Fibroblast of lung (primary cell): ENCODE measurements around the gene USP12. TPM values are rescaled to one million over a fixed set of nuclear protein-coding genes. Genes with fewer than 3 reads are reported as not detected.

ENCODE experiments used
- DNase-seq, 2 donors: peaks; one replicate each; pipeline versions ENCODE4 v3.0.0 to v3.0.0-alpha.2; 2010; ENCODE audit warnings: low read depth in 2 of 2
- H2AFZ ChIP-seq: 2 replicates; pipeline ENCODE4 v1.5.1; 2012; ENCODE audit warnings: low read length, control low read depth, inconsistent platforms
- H3K27ac ChIP-seq: 2 replicates; pipeline ENCODE4 v1.5.1; 2011; ENCODE audit warnings: low read length, control low read depth; ENCODE audit not compliant: insufficient read depth
- H3K27me3 ChIP-seq: 2 replicates; pipeline ENCODE4 v1.5.1; 2011; ENCODE audit warnings: mild to moderate bottlenecking, low read length; ENCODE audit not compliant: control insufficient read depth, insufficient read depth
- H3K36me3 ChIP-seq: 2 replicates; pipeline ENCODE4 v1.5.1; 2011; ENCODE audit warnings: low read length; ENCODE audit not compliant: control insufficient read depth, insufficient read depth
- H3K4me1 ChIP-seq: 2 replicates; pipeline ENCODE4 v1.5.1; 2011; ENCODE audit warnings: low read length; ENCODE audit not compliant: control insufficient read depth, insufficient read depth; ENCODE audit errors: extremely low read depth
- H3K4me2 ChIP-seq: 2 replicates; pipeline ENCODE4 v1.5.1; 2011; ENCODE audit warnings: low read length, control low read depth; ENCODE audit not compliant: insufficient read depth; ENCODE audit errors: extremely low read depth
- H3K4me3 ChIP-seq, 4 experiments: fragments of 200-600 bp in 1 of 4; sonication (generic) in 1 of 4; replicated peaks in 1 of 4; 2 replicates each; pipeline ENCODE4 v1.5.1; 2011 to 2016; ENCODE audit warnings: low read length in 4 of 4, low read depth in 3 of 4, mild to moderate bottlenecking in 3 of 4, control low read depth in 2 of 4, inconsistent platforms in 1 of 4, mixed read lengths in 1 of 4; ENCODE audit not compliant: insufficient read depth in 1 of 4; ENCODE audit errors: control extremely low read depth in 1 of 4
- H3K79me2 ChIP-seq: 2 replicates; pipeline ENCODE4 v1.5.1; 2012; ENCODE audit warnings: mild to moderate bottlenecking, low read length, inconsistent platforms; ENCODE audit not compliant: control insufficient read depth, insufficient read depth
- H3K9ac ChIP-seq: 2 replicates; pipeline ENCODE4 v1.5.1; 2011; ENCODE audit warnings: mild to moderate bottlenecking, low read length, control low read depth; ENCODE audit not compliant: insufficient read depth
- H3K9me3 ChIP-seq: 2 replicates; pipeline ENCODE4 v1.5.1; 2012; ENCODE audit warnings: low read depth, low read length; ENCODE audit not compliant: control insufficient read depth, insufficient read depth
- H4K20me1 ChIP-seq: 2 replicates; pipeline ENCODE4 v1.5.1; 2011; ENCODE audit warnings: low read length; ENCODE audit not compliant: control insufficient read depth, insufficient read depth; ENCODE audit errors: extremely low read depth
- CTCF ChIP-seq, 2 donors: IDR thresholded peaks in 1 of 2; conservative IDR thresholded peaks in 1 of 2; 1 replicate in 1 of 2; 2 replicates in 1 of 2; pipeline ENCODE4 v1.5.1; 2011 to 2012; ENCODE audit warnings: low read length in 2 of 2, control low read depth in 1 of 2, inconsistent platforms in 1 of 2, low read depth in 1 of 2, mild to moderate bottlenecking in 1 of 2
- EZH2 ChIP-seq: IDR thresholded peaks from 2 replicates; pipeline ENCODE4 v1.5.1; 2012; ENCODE audit warnings: low read length, control low read depth, mild to moderate bottlenecking; ENCODE audit errors: missing control alignments
- polyA plus RNA-seq, 2 donors: library from polyadenylated mRNA; depleted of rRNA in 1 of 2; stranded (reverse) in 1 of 2; unstranded in 1 of 2; fragments of >200 nt; gene quantifications; 2 replicates each; pipeline ENCODE4 v1.2.1, GENCODE V29; 2011 to 2012; ENCODE audit warnings: missing spikeins in 1 of 2
- total RNA-seq: library from RNA; depleted of rRNA; stranded (reverse); fragments of >200 nt; gene quantifications from 2 replicates; pipeline ENCODE4 v1.2.1, GENCODE V29; 2014

USP12 gene
- total and polyA plus RNA-seq, 2 donors (not counting 1 experiment from before 2014, with no cell fraction given): 17.3 to 36.3 TPM

DNA sequence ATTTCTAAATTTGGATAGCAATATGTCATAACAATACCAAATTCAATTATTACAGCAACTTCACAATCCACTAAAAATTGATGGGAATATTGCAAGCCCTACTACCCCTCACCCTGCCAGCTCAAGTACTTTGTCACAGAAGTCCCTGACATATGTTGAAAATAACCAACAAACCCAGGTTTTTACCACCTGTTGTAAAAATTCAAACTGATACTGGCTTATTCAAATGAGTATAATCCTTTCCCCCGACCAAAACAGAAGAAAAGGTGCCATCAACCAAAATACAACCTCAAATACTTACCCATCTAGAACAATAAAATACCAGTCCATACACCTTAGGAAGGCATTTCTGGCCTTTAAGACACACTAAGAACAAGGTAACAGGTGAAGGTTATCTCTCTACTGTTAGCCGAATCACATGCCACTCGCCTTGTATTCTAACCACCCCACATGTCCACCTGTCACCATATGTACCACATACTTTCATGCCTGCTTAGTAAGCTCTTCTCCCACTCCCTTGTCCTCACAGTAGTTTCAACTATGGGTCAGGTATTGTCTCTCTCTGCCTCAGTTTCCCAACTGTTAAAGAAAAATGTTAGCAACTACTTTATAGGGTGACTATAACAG lies 53.1 kb downstream of the USP12 start:
- Histone ChIP-seq H3K4me2 (no peak overlapping the region), H3K9ac (no peak overlapping the region), H3K4me1 (peaks cover 9% of the 10 kb centered on the region), H3K4me3 (no peak overlapping the region), H3K79me2 (peaks cover 55% of the 10 kb centered on the region), H3K27ac (no peak overlapping the region), H2AFZ (no peak overlapping the region), H3K36me3 (no peaks in the 10 kb centered on the region), H3K27me3 (no peaks in the 10 kb centered on the region), H4K20me1 (no peaks in the 10 kb centered on the region), H3K9me3 (no peaks in the 10 kb centered on the region)
- DNase-seq: no peak
- no peak for TF ChIP-seq EZH2
- TF ChIP-seq CTCF (conservative IDR thresholded peaks at IDR 0.05 in 1 of 2, IDR thresholded peaks at IDR 0.05 in 1 of 2; ENCODE audit: low read depth in 1 of 2, low read length in 2 of 2): no peak

GRCh38 chr13:27117952-27118351 lies 53.7 kb downstream of the USP12 start:
- no peaks in the 10 kb centered on the region for H3K9me3 ChIP-seq
- no peak overlapping the region for H3K27ac ChIP-seq
- no peak overlapping the region for H3K4me2 ChIP-seq
- H3K4me3 ChIP-seq: no peak overlapping the region
- no peak overlapping the region for H3K9ac ChIP-seq
- H3K27me3 ChIP-seq: no peaks in the 10 kb centered on the region
- peaks cover 9% of the 10 kb centered on the region for H3K4me1 ChIP-seq
- H2AFZ ChIP-seq: no peak overlapping the region
- TF ChIP-seq CTCF (conservative IDR thresholded peaks at IDR 0.05 in 1 of 2, IDR thresholded peaks at IDR 0.05 in 1 of 2; ENCODE audit: low read depth in 1 of 2, low read length in 2 of 2) (no peak), EZH2 (no peak)
- DNase-seq: no peak
- peaks cover 49% of the 10 kb centered on the region for H3K79me2 ChIP-seq
- H4K20me1 ChIP-seq: no peaks in the 10 kb centered on the region
- no peaks in the 10 kb centered on the region for H3K36me3 ChIP-seq

GRCh38 chr13:27117158-27117557 lies 54.5 kb downstream of the USP12 start:
- DNase-seq: peak; percentile 40 to 54
- Histone ChIP-seq H3K4me1 (peaks cover 9% of the 10 kb centered on the region), H4K20me1 (no peaks in the 10 kb centered on the region), H3K9me3 (no peaks in the 10 kb centered on the region), H3K79me2 (peaks cover 49% of the 10 kb centered on the region), H3K9ac (no peak overlapping the region), H3K4me2 (peak overlapping the region; percentile 54), H3K27me3 (no peaks in the 10 kb centered on the region), H3K36me3 (no peaks in the 10 kb centered on the region), H3K27ac (no peak overlapping the region), H3K4me3 (no peak overlapping the region), H2AFZ (no peak overlapping the region)
- TF ChIP-seq EZH2 (no peak), CTCF (conservative IDR thresholded peaks at IDR 0.05 in 1 of 2, IDR thresholded peaks at IDR 0.05 in 1 of 2; ENCODE audit: low read depth in 1 of 2, low read length in 2 of 2) (no peak)
